Neuronal stem cell (in vitro differentiated cells): ENCODE results near the gene TMEM132E.

Source experiments
- DNase-seq: peaks from one replicate; pipeline ENCODE4 v3.0.0-alpha.2; 2013; ENCODE audit warnings: low spot score
- H2AFZ ChIP-seq: one replicate; pipeline ENCODE4 v1.6.1; 2013; ENCODE audit warnings: mild to moderate bottlenecking, low read length, inconsistent platforms
- H2AK5ac ChIP-seq: 2 replicates; pipeline ENCODE4 v1.6.1; 2013; ENCODE audit warnings: low read depth, mild to moderate bottlenecking, inconsistent platforms, low read length, moderate library complexity, mixed read lengths
- H2BK120ac ChIP-seq: 2 replicates; pipeline ENCODE4 v1.6.1; 2013; ENCODE audit warnings: low read depth, mild to moderate bottlenecking, inconsistent platforms, low read length, moderate library complexity, mixed read lengths
- H2BK12ac ChIP-seq: one replicate; pipeline ENCODE4 v1.6.1; 2013; ENCODE audit warnings: low read length, inconsistent platforms
- H2BK15ac ChIP-seq: 2 replicates; pipeline ENCODE4 v1.6.1; 2013; ENCODE audit warnings: mild to moderate bottlenecking, low read length, inconsistent platforms, mixed read lengths
- H2BK5ac ChIP-seq: one replicate; pipeline ENCODE4 v1.6.1; 2013; ENCODE audit warnings: inconsistent platforms, mild to moderate bottlenecking, low read length, moderate library complexity
- H3K14ac ChIP-seq: one replicate; pipeline ENCODE4 v1.6.1; 2013; ENCODE audit warnings: low read length, inconsistent platforms
- H3K18ac ChIP-seq: 2 replicates; pipeline ENCODE4 v1.6.1; 2013; ENCODE audit warnings: low read length, inconsistent platforms
- H3K23ac ChIP-seq: 2 replicates; pipeline ENCODE4 v1.6.1; 2013; ENCODE audit warnings: low read depth, mild to moderate bottlenecking, mixed read lengths, low read length, inconsistent platforms; ENCODE audit not compliant: poor library complexity
- H3K27ac ChIP-seq: replicated peaks from 3 replicates; pipeline ENCODE4 v1.5.1; 2013; ENCODE audit warnings: low read length, inconsistent platforms
- H3K27me3 ChIP-seq, 3 experiments: 2 replicates each; pipeline ENCODE4 v1.6.1; 2013; ENCODE audit warnings: low read length in 3 of 3, mild to moderate bottlenecking in 2 of 3, inconsistent platforms in 1 of 3, low read depth in 1 of 3, mixed read lengths in 1 of 3, moderate library complexity in 1 of 3; ENCODE audit not compliant: control insufficient read depth in 3 of 3, insufficient read depth in 3 of 3
- H3K36me3 ChIP-seq, 2 donors: replicated peaks in 1 of 2; 2 replicates each; pipeline ENCODE4 v1.6.1; 2013; ENCODE audit warnings: low read length in 2 of 2; ENCODE audit not compliant: control insufficient read depth in 2 of 2, insufficient read depth in 2 of 2
- H3K4ac ChIP-seq: 2 replicates; pipeline ENCODE4 v1.6.1; 2013; ENCODE audit warnings: inconsistent platforms, mild to moderate bottlenecking, low read length, moderate library complexity
- H3K4me1 ChIP-seq, 2 donors: 1 replicate in 1 of 2; 2 replicates in 1 of 2; pipeline ENCODE4 v1.6.1; 2013; ENCODE audit warnings: low read length in 2 of 2, low read depth in 1 of 2; ENCODE audit not compliant: control insufficient read depth in 2 of 2, insufficient read depth in 1 of 2
- H3K4me2 ChIP-seq: one replicate; pipeline ENCODE4 v1.6.1; 2013; ENCODE audit warnings: mild to moderate bottlenecking, low read length, inconsistent platforms; ENCODE audit not compliant: insufficient read depth, poor library complexity, severe bottlenecking
- H3K4me3 ChIP-seq, 2 donors: 2 replicates each; pipeline ENCODE4 v1.5.1; 2013; ENCODE audit warnings: low read length in 2 of 2, mild to moderate bottlenecking in 2 of 2, inconsistent platforms in 1 of 2, moderate library complexity in 1 of 2
- H3K79me1 ChIP-seq: one replicate; pipeline ENCODE4 v1.6.1; 2013; ENCODE audit warnings: low read depth, mild to moderate bottlenecking, inconsistent platforms, low read length, moderate library complexity
- H3K9ac ChIP-seq: one replicate; pipeline ENCODE4 v1.6.1; 2013; ENCODE audit warnings: mild to moderate bottlenecking, low read depth, low read length, inconsistent platforms; ENCODE audit not compliant: poor library complexity
- H3K9me3 ChIP-seq, 2 donors: replicated peaks in 1 of 2; 2 replicates each; pipeline versions ENCODE3 to v1.6.1; 2013; ENCODE audit warnings: low read length in 2 of 2, mild to moderate bottlenecking in 2 of 2, inconsistent platforms in 1 of 2, low read depth in 1 of 2, mixed read lengths in 1 of 2, moderate library complexity in 1 of 2; ENCODE audit not compliant: control insufficient read depth in 2 of 2, insufficient read depth in 1 of 2
- H4K8ac ChIP-seq: one replicate; pipeline ENCODE4 v1.6.1; 2013; ENCODE audit warnings: low read depth, mild to moderate bottlenecking, inconsistent platforms, low read length, moderate library complexity
- H4K91ac ChIP-seq: one replicate; pipeline ENCODE4 v1.6.1; 2013; ENCODE audit warnings: low read length, low read depth, mild to moderate bottlenecking, inconsistent platforms; ENCODE audit not compliant: poor library complexity
- WGBS, 2 donors: extraction: QIAGEN DNeasy Blood & Tissue Kit; methylation state at CpG; one replicate each; pipeline ENCODE4 v1.1.7; 2013; ENCODE audit warnings: missing lambda C conversion rate in 2 of 2, mixed read lengths in 1 of 2; ENCODE audit not compliant: insufficient read length in 2 of 2, insufficient replicate concordance in 1 of 2; ENCODE audit errors: extremely low coverage in 2 of 2; 5-methylcytosine and 5-hydroxymethylcytosine counted together

TMEM132E gene

GRCh38 chr17:34598161-34598776 is 18.9 kb downstream of the TMEM132E start:
- Histone ChIP-seq H3K4me1 (peaks cover 0 to 32% of the 10 kb centered on the region in 2 donors), H3K9ac (no peak overlapping the region), H2AFZ (no peak overlapping the region), H3K27me3 (no peaks in the 10 kb centered on the region), H3K14ac (no peak overlapping the region), H3K36me3 (no peaks in the 10 kb centered on the region), H3K18ac (peak overlapping the region; percentile 60), H2BK15ac (peak overlapping the region; percentile 31), H2BK12ac (no peak overlapping the region), H3K4me2 (no peak overlapping the region), H3K4ac (peak overlapping the region; percentile 7), H3K4me3 (no peak overlapping the region), H2AK5ac (peak overlapping the region; percentile 15), H3K79me1 (no peaks in the 10 kb centered on the region), H2BK120ac (no peak overlapping the region), H2BK5ac (no peak overlapping the region), H3K27ac (no peak overlapping the region), H4K91ac (no peak overlapping the region), H3K23ac (no peak overlapping the region), H3K9me3 (no peaks in the 10 kb centered on the region), H4K8ac (no peak overlapping the region)
- no peak for DNase-seq
- no CpG with 5 or more reads among the region's 2 CpGs for WGBS, 2 donors

GRCh38 chr17:34601416-34601815 is 22.0 kb downstream of the TMEM132E start:
- no peak overlapping the region for H2BK5ac ChIP-seq
- H2BK12ac ChIP-seq, result no peak overlapping the region
- H3K4ac ChIP-seq, result no peak overlapping the region
- no peak overlapping the region for H3K14ac ChIP-seq
- H3K4me3 ChIP-seq, result no peak overlapping the region
- no peaks in the 10 kb centered on the region for H3K36me3 ChIP-seq
- no CpG with 5 or more reads among the region's 3 CpGs for WGBS, 2 donors
- no peak overlapping the region for H4K91ac ChIP-seq
- peak overlapping the region; percentile 66 for H3K18ac ChIP-seq
- no peak overlapping the region for H4K8ac ChIP-seq
- H2BK120ac ChIP-seq, result no peak overlapping the region
- no peak overlapping the region for H3K23ac ChIP-seq
- H3K79me1 ChIP-seq, result no peaks in the 10 kb centered on the region
- no peaks in the 10 kb centered on the region for H3K9me3 ChIP-seq
- H3K27ac ChIP-seq, result peak overlapping the region; percentile 11
- H3K27me3 ChIP-seq, result no peaks in the 10 kb centered on the region
- peaks cover 0 to 32% of the 10 kb centered on the region in 2 donors for H3K4me1 ChIP-seq
- no peak for DNase-seq
- H3K9ac ChIP-seq, result no peak overlapping the region
- H2AK5ac ChIP-seq, result no peak overlapping the region
- no peak overlapping the region for H2AFZ ChIP-seq
- no peak overlapping the region for H2BK15ac ChIP-seq
- H3K4me2 ChIP-seq, result no peak overlapping the region

GRCh38 chr17:34603974-34604373 is 24.6 kb downstream of the TMEM132E start:
- Histone ChIP-seq H2AK5ac (no peak overlapping the region), H2BK120ac (no peak overlapping the region), H3K27ac (no peak overlapping the region), H3K79me1 (no peaks in the 10 kb centered on the region), H3K4me3 (no peak overlapping the region), H2BK12ac (no peak overlapping the region), H3K9ac (no peak overlapping the region), H3K4ac (no peak overlapping the region), H4K8ac (no peak overlapping the region), H3K27me3 (no peaks in the 10 kb centered on the region), H3K9me3 (no peaks in the 10 kb centered on the region), H3K23ac (no peak overlapping the region), H3K18ac (no peak overlapping the region), H4K91ac (no peak overlapping the region), H3K4me1 (peaks cover 0 to 22% of the 10 kb centered on the region in 2 donors), H2BK5ac (no peak overlapping the region), H3K14ac (no peak overlapping the region), H3K36me3 (no peaks in the 10 kb centered on the region), H2BK15ac (no peak overlapping the region), H2AFZ (no peak overlapping the region), H3K4me2 (no peak overlapping the region)
- WGBS, 2 donors, result no CpG with 5 or more reads among the region's 3 CpGs
- no peak for DNase-seq

GRCh38 chr17:34606763-34607162 is 27.4 kb downstream of the TMEM132E start:
- no peaks in the 10 kb centered on the region for H3K27me3 ChIP-seq
- no CpG with 5 or more reads among the region's 5 CpGs for WGBS, 2 donors
- H2BK120ac ChIP-seq, result no peak overlapping the region

More at GRCh38 chr17:34606763-34607162, 27.4 kb downstream of the TMEM132E start:
- Histone ChIP-seq H3K27ac (no peak overlapping the region), H2AK5ac (no peak overlapping the region), H2BK15ac (no peak overlapping the region), H4K8ac (no peak overlapping the region), H3K4me2 (no peak overlapping the region), H3K9ac (no peak overlapping the region), H3K4ac (no peak overlapping the region), H3K18ac (peak overlapping the region; percentile 7), H3K79me1 (no peaks in the 10 kb centered on the region), H2BK5ac (no peak overlapping the region), H2BK12ac (no peak overlapping the region), H3K4me3 (no peak overlapping the region), H3K23ac (no peak overlapping the region), H3K36me3 (no peaks in the 10 kb centered on the region), H3K4me1 (peaks cover 0 to 10% of the 10 kb centered on the region in 2 donors), H3K14ac (no peak overlapping the region), H4K91ac (peak overlapping the region; percentile 76), H2AFZ (no peak overlapping the region), H3K9me3 (no peaks in the 10 kb centered on the region)
- DNase-seq, result no peak
